NCI-H2196 treated with DMSO at 0.1 percent for 48 hours (cell line): Measurements from ENCODE around the gene DKKL1.
"Not testable (repeated sequence)": the region's sequence is repeated elsewhere in the genome, so short reads cannot be mapped to it uniquely, and the experiment has no call there.

Source experiments
- DNase-seq: peaks from one replicate; lab custom pipeline; 2025; ENCODE audit not compliant: unreplicated experiment; lab: John Stamatoyannopoulos, UW

The DKKL1 gene

GRCh38 chr19:49359851-49360820, 3.5 kb upstream of the DKKL1 start:
- DNase-seq, result no peak

- no peak for DNase-seq
Observed at GRCh38 chr19:49361438-49362047, 2.1 kb upstream of the DKKL1 start.

GRCh38 chr19:49362048-49362928, 1.4 kb upstream of the DKKL1 start, which contains the start of gene TEAD2:
Gene TEAD2 (minus strand): TSS chr19:49362416. CDS start chr19:49360075, 2,341 bp downstream.
- DNase-seq, result no peak

- DNase-seq, result no peak
Observed at GRCh38 chr19:49362929-49363267, 779 bp upstream of the DKKL1 start.

- no peak for DNase-seq
Observed at GRCh38 chr19:49364083-49364737, 533 bp downstream of the DKKL1 start.

GRCh38 chr19:49366110-49366509, 2.4 kb downstream of the DKKL1 start:
- no peak for DNase-seq

GRCh38 chr19:49368711-49369358, 5.2 kb downstream of the DKKL1 start:
- DNase-seq, result no peak

- DNase-seq, result no peak
Observed at GRCh38 chr19:49371184-49371583, 7.5 kb downstream of the DKKL1 start.

- DNase-seq, result not testable (repeated sequence)
Observed at GRCh38 chr19:49373174-49373573, 9.5 kb downstream of the DKKL1 start.

- no peak for DNase-seq
Observed at GRCh38 chr19:49374665-49375434, 11.2 kb downstream of the DKKL1 start.

GRCh38 chr19:49378512-49378911, 14.8 kb downstream of the DKKL1 start:
- no peak for DNase-seq

GRCh38 chr19:49380391-49380790, 16.7 kb downstream of the DKKL1 start:
- DNase-seq, result no peak

GRCh38 chr19:49382639-49383038, 19.0 kb downstream of the DKKL1 start:
- no peak for DNase-seq

- no peak for DNase-seq
Observed at GRCh38 chr19:49383599-49383998, 19.9 kb downstream of the DKKL1 start.

- DNase-seq, result no peak
Observed at GRCh38 chr19:49387936-49388372, 24.3 kb downstream of the DKKL1 start, which contains the start of gene KASH5. Gene KASH5 (plus strand): TSS chr19:49388249. CDS start chr19:49390884, 2,635 bp downstream.

- DNase-seq, result no peak
Observed at GRCh38 chr19:49389406-49389805, 25.7 kb downstream of the DKKL1 start.

GRCh38 chr19:49390131-49390928, 26.7 kb downstream of the DKKL1 start:
- DNase-seq, result no peak

- DNase-seq, result no peak
Observed at GRCh38 chr19:49390929-49391359, 27.3 kb downstream of the DKKL1 start.
